Measurements from ENCODE around the gene PLS1. TPM values are rescaled to one million over a fixed set of nuclear protein-coding genes. Genes with fewer than 3 reads are reported as not detected.

PLS1 gene
- total RNA-seq, 1 experiment from 2014 or later, result 20.1 TPM

DNA sequence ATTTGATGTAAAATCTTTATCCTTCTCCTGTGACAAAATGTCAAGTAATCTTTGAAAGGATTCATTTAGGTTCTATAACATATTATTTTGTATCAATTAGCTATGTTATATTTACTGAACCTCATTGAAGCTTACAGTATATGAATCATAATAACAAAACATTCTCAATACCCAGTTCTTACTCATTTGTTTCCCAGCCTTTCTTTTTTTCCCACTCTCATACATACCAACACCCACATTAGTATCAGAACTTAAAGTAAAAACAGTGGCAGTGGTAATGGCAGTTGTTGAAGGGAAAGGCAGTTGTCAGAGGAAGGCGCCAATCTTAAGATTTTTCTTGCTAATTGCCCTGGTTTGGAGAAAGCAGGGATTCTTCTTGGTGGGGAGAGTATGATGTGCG, 94.4 kb downstream of the PLS1 start:
- no peaks in the 10 kb centered on the region for H3F3A ChIP-seq (ENCODE audit: low read length, unreplicated experiment)
- no peaks in the 10 kb centered on the region for H3K27me3 ChIP-seq (ENCODE audit: low read length)
- ChIA-PET CTCF (no interaction called here), POLR2A (ENCODE audit: unreplicated experiment) (no interaction called here)
- no peak overlapping the region for H3K27ac ChIP-seq (ENCODE audit: low read length)
- H3K4me2 ChIP-seq (ENCODE audit: low read length), result no peak overlapping the region
- no peak overlapping the region for H3K9ac ChIP-seq (ENCODE audit: low read length)
- ATAC-seq (no peak), DNase-seq (no peak)
- no peaks in the 10 kb centered on the region for H3K36me3 ChIP-seq (ENCODE audit: low read depth, low read length)
- no peaks in the 10 kb centered on the region for H3K79me2 ChIP-seq (ENCODE audit: low read length)
- intact Hi-C loops (cut with micrococcal nuclease), result loop anchor here (1.0 kb wide), 1 partner anchor 25 kb away; no protein-coding TSS in a partner anchor
- H3K4me1 ChIP-seq (ENCODE audit: insufficient read depth, low read length), result no peaks in the 10 kb centered on the region
- no TSS peak for BruUV-seq (replicated peaks)
- H3K4me3 ChIP-seq (ENCODE audit: low read length), result no peak overlapping the region
- TF ChIP-seq, protein P1, sequence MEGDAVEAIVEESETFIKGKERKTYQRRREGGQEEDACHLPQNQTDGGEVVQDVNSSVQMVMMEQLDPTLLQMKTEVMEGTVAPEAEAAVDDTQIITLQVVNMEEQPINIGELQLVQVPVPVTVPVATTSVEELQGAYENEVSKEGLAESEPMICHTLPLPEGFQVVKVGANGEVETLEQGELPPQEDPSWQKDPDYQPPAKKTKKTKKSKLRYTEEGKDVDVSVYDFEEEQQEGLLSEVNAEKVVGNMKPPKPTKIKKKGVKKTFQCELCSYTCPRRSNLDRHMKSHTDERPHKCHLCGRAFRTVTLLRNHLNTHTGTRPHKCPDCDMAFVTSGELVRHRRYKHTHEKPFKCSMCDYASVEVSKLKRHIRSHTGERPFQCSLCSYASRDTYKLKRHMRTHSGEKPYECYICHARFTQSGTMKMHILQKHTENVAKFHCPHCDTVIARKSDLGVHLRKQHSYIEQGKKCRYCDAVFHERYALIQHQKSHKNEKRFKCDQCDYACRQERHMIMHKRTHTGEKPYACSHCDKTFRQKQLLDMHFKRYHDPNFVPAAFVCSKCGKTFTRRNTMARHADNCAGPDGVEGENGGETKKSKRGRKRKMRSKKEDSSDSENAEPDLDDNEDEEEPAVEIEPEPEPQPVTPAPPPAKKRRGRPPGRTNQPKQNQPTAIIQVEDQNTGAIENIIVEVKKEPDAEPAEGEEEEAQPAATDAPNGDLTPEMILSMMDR (conservative IDR thresholded peaks at IDR 0.05; ENCODE audit: low read depth, low read length), result no peak
- TF ChIP-seq EZH2phosphoT487 (IDR thresholded peaks at IDR 0.05; ENCODE audit: borderline replicate concordance, low read length) (no peak), EZH2 (IDR thresholded peaks at IDR 0.05; ENCODE audit: low read length, unreplicated experiment) (no peak)
- H3K9me3 ChIP-seq (ENCODE audit: low read length), result no peaks in the 10 kb centered on the region
- H4K20me1 ChIP-seq (ENCODE audit: low read length), result no peaks in the 10 kb centered on the region
- H2AFZ ChIP-seq (ENCODE audit: low read length), result no peak overlapping the region
- no peaks in the 10 kb centered on the region for H3K9me2 ChIP-seq (replicated peaks; ENCODE audit: low read length)

DNA sequence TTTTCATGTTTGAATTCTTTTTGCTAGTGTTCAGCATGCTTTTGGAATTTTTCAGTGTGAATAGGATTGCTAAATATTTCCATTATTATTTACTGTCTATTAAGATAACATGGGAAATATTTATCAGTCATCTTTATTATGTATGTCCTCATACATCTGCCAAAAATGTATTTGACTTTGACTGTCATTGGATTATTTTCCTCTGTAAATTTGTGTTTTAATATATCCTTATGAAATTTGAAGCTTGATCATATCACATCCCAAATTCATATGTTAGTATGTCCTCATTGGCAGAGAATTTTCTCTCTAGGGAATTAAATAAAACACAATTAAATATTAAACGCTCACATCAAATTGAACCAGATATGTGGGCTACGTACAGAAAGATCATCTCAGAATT, 95.3 kb downstream of the PLS1 start:
- no TSS peak for BruUV-seq (replicated peaks)
- Histone ChIP-seq H4K20me1 (ENCODE audit: low read length) (no peaks in the 10 kb centered on the region), H3K27me3 (ENCODE audit: low read length) (no peaks in the 10 kb centered on the region), H3K4me3 (ENCODE audit: low read length) (no peak overlapping the region), H3K9ac (ENCODE audit: low read length) (no peak overlapping the region), H3K4me2 (ENCODE audit: low read length) (no peak overlapping the region), H3K27ac (ENCODE audit: low read length) (no peak overlapping the region), H3K79me2 (ENCODE audit: low read length) (no peaks in the 10 kb centered on the region), H3K4me1 (ENCODE audit: insufficient read depth, low read length) (no peaks in the 10 kb centered on the region), H3K9me3 (ENCODE audit: low read length) (no peaks in the 10 kb centered on the region), H3K36me3 (ENCODE audit: low read depth, low read length) (no peaks in the 10 kb centered on the region), H2AFZ (ENCODE audit: low read length) (no peak overlapping the region), H3K9me2 (replicated peaks; ENCODE audit: low read length) (no peaks in the 10 kb centered on the region), H3F3A (ENCODE audit: low read length, unreplicated experiment) (no peaks in the 10 kb centered on the region)
- DNase-seq (no peak), ATAC-seq (no peak)
- CTCF ChIA-PET, result no interaction called here
- POLR2A ChIA-PET (ENCODE audit: unreplicated experiment), result no interaction called here
- intact Hi-C loops (cut with micrococcal nuclease), result loop anchor here (1.0 kb wide), 1 partner anchor 26 kb away; no protein-coding TSS in a partner anchor
- TF ChIP-seq, protein P1 (conservative IDR thresholded peaks at IDR 0.05; ENCODE audit: low read depth, low read length), result no peak
- TF ChIP-seq EZH2phosphoT487 (IDR thresholded peaks at IDR 0.05; ENCODE audit: borderline replicate concordance, low read length) (no peak), EZH2 (IDR thresholded peaks at IDR 0.05; ENCODE audit: low read length, unreplicated experiment) (no peak)

DNA sequence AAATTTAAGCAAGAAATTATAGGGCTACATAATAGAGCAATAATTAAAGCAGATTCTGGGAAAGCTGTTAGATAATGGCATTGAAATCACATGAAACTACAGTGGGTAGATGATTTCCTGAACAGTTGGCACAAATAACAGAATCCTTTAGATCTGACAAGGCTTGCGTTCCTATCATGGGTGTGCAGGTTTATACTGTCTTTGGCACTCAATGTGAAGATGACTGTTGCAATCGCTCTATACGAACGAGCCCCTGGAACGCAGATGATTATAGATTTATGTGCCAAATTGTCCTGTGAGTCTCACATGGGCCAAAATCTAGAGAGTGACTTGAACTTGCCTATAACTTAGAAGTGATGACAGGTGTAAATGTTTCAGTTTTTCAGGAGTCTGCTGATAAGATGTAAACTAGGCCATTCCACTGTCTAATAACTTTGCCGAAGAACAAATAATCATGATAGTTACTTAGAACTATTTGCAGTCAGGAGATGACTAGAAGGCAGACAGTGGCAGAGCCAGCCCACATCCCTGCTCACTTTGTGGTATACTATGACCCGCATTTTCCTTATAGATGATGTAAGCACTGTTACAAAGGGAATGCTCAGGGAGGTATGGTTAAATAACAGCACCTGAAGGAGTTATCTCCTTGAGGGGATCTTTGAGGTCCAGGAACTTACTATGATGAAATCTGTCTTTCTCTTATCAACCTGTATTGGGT, 97.1 kb downstream of the PLS1 start:
- Histone ChIP-seq H4K20me1 (ENCODE audit: low read length) (no peaks in the 10 kb centered on the region), H3K79me2 (ENCODE audit: low read length) (no peaks in the 10 kb centered on the region), H2AFZ (ENCODE audit: low read length) (no peak overlapping the region), H3K4me2 (ENCODE audit: low read length) (no peak overlapping the region), H3F3A (ENCODE audit: low read length, unreplicated experiment) (no peaks in the 10 kb centered on the region), H3K36me3 (ENCODE audit: low read depth, low read length) (no peaks in the 10 kb centered on the region), H3K9ac (ENCODE audit: low read length) (no peak overlapping the region), H3K4me1 (ENCODE audit: insufficient read depth, low read length) (no peaks in the 10 kb centered on the region), H3K27me3 (ENCODE audit: low read length) (no peaks in the 10 kb centered on the region), H3K4me3 (ENCODE audit: low read length) (no peak overlapping the region), H3K9me2 (replicated peaks; ENCODE audit: low read length) (no peaks in the 10 kb centered on the region), H3K27ac (ENCODE audit: low read length) (no peak overlapping the region), H3K9me3 (ENCODE audit: low read length) (no peaks in the 10 kb centered on the region)
- ATAC-seq, result no peak
- DNase-seq, result no peak
- CTCF ChIA-PET, result no interaction called here
- POLR2A ChIA-PET (ENCODE audit: unreplicated experiment), result no interaction called here
- no TSS peak for BruUV-seq (replicated peaks)
- intact Hi-C loops (cut with micrococcal nuclease), result no loop called here
- TF ChIP-seq EZH2phosphoT487 (IDR thresholded peaks at IDR 0.05; ENCODE audit: borderline replicate concordance, low read length), result no peak
- TF ChIP-seq, protein P1 (conservative IDR thresholded peaks at IDR 0.05; ENCODE audit: low read depth, low read length), result no peak
- TF ChIP-seq EZH2 (IDR thresholded peaks at IDR 0.05; ENCODE audit: low read length, unreplicated experiment), result no peak
